Pancreas (tissue), 10 donors: ENCODE measurements around the gene KCNK2. TPM values are rescaled to one million over a fixed set of nuclear protein-coding genes. Genes with fewer than 3 reads are reported as not detected.

Source experiments
- ATAC-seq, 4 donors: fragments of 200-7000 bp; cut with Tn5 transposase; one replicate each; pipeline versions ENCODE4 v1.8.0 to v1.9.1; 2020; ENCODE audit warnings: mild to moderate bottlenecking in 4 of 4, moderate library complexity in 4 of 4
- DNase-seq, 6 donors: peaks; one replicate each; pipeline ENCODE4 v3.0.0-alpha.2; 2020
- FAIRE-seq: peaks from 2 replicates; lab custom pipeline; 2012; peaks lifted over from hg19 to GRCh38; lab: Jason Lieb, UNC
- H3K27ac ChIP-seq, 4 donors: fragments of 200-600 bp; sonication (generic); 1 replicate in 3 of 4; 2 replicates in 1 of 4; pipeline versions ENCODE4 v1.5.0 to v1.8.0; 2020
- H3K27me3 ChIP-seq, 4 donors: fragments of 200-600 bp; one replicate each; pipeline ENCODE4 v1.8.0; 2021
- H3K36me3 ChIP-seq, 3 donors: fragments of 200-600 bp; sonication (generic) in 1 of 3; one replicate each; pipeline versions ENCODE4 v1.5.0 to v1.8.0; 2020 to 2021
- H3K4me1 ChIP-seq, 3 donors: fragments of 200-600 bp; one replicate each; pipeline ENCODE4 v1.8.0; 2021
- H3K4me3 ChIP-seq, 4 donors: fragments of 200-600 bp; sonication (generic) in 2 of 4; one replicate each; pipeline versions ENCODE4 v1.5.0 to v1.8.0; 2020 to 2021
- H3K9me3 ChIP-seq, 4 donors: fragments of 200-600 bp; one replicate each; pipeline ENCODE4 v1.8.0; 2021
- WGBS, 2 donors: extraction: QIAGEN DNeasy Blood & Tissue Kit; methylation state at CpG; one replicate each; pipeline ENCODE4 v1.1.7; 2013; 5-methylcytosine and 5-hydroxymethylcytosine counted together
- intact Hi-C, 3 donors: fragments of 100-400 bp; cut with DNase I; formaldehyde crosslinking; loops; one replicate each; pipeline versions ENCODE4 v1.11.1 to v1.14.2; 2022
- polyA plus RNA-seq, 2 donors: library from polyadenylated mRNA; stranded (reverse); fragments of 200-250 nt; gene quantifications; one replicate each; pipeline ENCODE4 v1.2.3, GENCODE V29; 2013
- total RNA-seq, 6 donors: library from RNA; stranded (reverse); fragmentation: NEBNext Ultra II Directional in 4 of 6; extraction: Animal tissue kit (Norgen Biotek cat#: 25700) in 4 of 6; gene quantifications; one replicate each; pipeline versions ENCODE4 v1.2.1 to v1.2.4, GENCODE V29; 2021 to 2023
- TF ChIP-seq, protein P1 (sequence below), 4 donors: fragments of 200-600 bp; sonication (generic) in 3 of 4; IDR thresholded peaks; one replicate each; pipeline versions ENCODE4 v1.5.0 to v1.8.0; 2021; ENCODE audit warnings: antibody characterized with exemption in 4 of 4
- donor health status: healthy with polysubstance abuse.
- donor health status: DM: no; HTN: no; CAD: no; lungs with moderate emphysema.
- donor health status: DM: no; HTN: no; CAD: no.
- donor health status: control.
- donor health status: control.
- donor health status: Bipolar disorder and iron deficiency.
- donor health status: DM: yes; HTN: yes; CAD: no.
- donor health status: DM: no; HTN: no; CAD: no.
- donor health status: DM: no; HTN: no; CAD: no.
- donor health status: DM: yes; HTN: yes; CAD: no.

KCNK2 gene
- total and polyA plus RNA-seq, 8 donors: 0.12 to 2.4 (median 0.57) TPM

DNA sequence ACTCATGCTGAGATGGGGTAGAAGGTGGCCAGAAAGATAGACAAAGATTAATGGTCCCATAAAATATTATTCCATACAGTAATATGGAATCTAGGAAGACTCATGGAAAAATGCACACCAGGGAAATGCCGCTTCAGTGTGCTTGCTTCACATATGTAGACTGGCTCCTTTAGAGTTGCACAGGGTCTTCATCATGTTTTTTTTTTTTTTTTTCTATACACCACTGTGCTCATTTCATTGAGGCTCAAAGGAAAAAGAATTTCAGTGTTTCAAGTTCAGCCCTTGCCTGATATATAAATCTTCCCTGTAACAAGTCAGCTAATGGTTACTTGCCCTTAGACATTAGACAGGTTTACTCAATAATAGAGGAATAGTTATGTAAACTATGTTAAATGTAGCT is 33.2 kb downstream of the KCNK2 start:
- Histone ChIP-seq H3K36me3 (no peaks in the 10 kb centered on the region), H3K27ac (no peak overlapping the region), H3K4me1 (no peaks in the 10 kb centered on the region), H3K27me3 (no peaks in the 10 kb centered on the region), H3K4me3 (no peak overlapping the region), H3K9me3 (no peaks in the 10 kb centered on the region)
- intact Hi-C loops: no loop called here
- DNase-seq (no peak), FAIRE-seq (no peak), ATAC-seq (no peak)
- TF ChIP-seq, protein P1, sequence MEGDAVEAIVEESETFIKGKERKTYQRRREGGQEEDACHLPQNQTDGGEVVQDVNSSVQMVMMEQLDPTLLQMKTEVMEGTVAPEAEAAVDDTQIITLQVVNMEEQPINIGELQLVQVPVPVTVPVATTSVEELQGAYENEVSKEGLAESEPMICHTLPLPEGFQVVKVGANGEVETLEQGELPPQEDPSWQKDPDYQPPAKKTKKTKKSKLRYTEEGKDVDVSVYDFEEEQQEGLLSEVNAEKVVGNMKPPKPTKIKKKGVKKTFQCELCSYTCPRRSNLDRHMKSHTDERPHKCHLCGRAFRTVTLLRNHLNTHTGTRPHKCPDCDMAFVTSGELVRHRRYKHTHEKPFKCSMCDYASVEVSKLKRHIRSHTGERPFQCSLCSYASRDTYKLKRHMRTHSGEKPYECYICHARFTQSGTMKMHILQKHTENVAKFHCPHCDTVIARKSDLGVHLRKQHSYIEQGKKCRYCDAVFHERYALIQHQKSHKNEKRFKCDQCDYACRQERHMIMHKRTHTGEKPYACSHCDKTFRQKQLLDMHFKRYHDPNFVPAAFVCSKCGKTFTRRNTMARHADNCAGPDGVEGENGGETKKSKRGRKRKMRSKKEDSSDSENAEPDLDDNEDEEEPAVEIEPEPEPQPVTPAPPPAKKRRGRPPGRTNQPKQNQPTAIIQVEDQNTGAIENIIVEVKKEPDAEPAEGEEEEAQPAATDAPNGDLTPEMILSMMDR (IDR thresholded peaks at IDR 0.05): no peak
- WGBS, 2 donors: 96 to 100% methylated on average over 1 of the region's 1 CpG

DNA sequence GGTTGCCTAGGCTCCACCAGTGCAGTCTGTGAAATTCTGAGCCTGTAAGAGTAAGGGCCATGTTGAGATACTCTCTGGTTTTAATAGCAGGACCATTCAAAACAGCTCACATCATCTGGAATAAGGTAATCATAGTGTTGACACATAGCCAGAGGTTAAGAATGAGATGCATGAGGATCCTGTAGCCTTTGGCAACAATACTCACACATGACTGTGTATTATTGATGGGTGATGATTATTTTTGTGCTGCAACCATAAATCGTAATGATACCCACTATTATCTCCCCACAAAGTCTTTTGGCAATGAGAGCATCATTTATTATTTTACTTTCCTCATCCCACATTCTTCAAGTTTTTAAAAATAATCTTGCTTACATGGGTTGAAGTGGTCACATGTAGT is 35.5 kb downstream of the KCNK2 start:
- no peaks in the 10 kb centered on the region for H3K27me3 ChIP-seq
- WGBS, 2 donors: 36 to 42% methylated on average over 1 of the region's 1 CpG
- FAIRE-seq: no peak
- intact Hi-C loops: no loop called here
- no peaks in the 10 kb centered on the region for H3K4me1 ChIP-seq
- no peak overlapping the region for H3K4me3 ChIP-seq
- no peaks in the 10 kb centered on the region for H3K9me3 ChIP-seq
- no peaks in the 10 kb centered on the region for H3K36me3 ChIP-seq
- no peak for DNase-seq
- TF ChIP-seq, protein P1 (IDR thresholded peaks at IDR 0.05): no peak
- H3K27ac ChIP-seq: no peak overlapping the region
- no peak for ATAC-seq

DNA sequence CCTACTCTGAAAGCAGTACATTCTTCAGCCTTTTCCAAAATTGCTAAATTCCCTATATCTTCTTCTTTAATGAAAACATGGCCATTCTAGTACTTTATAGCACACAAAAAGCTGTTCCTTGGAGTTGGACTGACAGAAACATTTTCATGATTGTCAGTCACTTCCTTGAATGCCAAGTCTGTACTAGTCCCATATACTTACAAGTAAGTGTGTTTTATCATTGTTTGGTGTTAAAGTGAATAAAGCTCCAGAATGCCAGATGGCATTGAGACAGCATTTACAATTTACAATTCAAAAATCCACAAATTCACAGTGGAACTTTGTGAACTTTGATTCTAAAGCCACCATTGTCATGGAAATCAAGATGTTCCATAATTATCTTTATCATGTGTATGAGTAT is 36.5 kb downstream of the KCNK2 start:
- no peaks in the 10 kb centered on the region for H3K9me3 ChIP-seq
- TF ChIP-seq, protein P1 (IDR thresholded peaks at IDR 0.05): no peak
- H3K27me3 ChIP-seq: no peaks in the 10 kb centered on the region
- ATAC-seq (no peak), FAIRE-seq (no peak), DNase-seq (no peak)
- no peak overlapping the region for H3K4me3 ChIP-seq
- H3K36me3 ChIP-seq: no peaks in the 10 kb centered on the region
- no peak overlapping the region for H3K27ac ChIP-seq
- H3K4me1 ChIP-seq: no peaks in the 10 kb centered on the region
- intact Hi-C loops: no loop called here

DNA sequence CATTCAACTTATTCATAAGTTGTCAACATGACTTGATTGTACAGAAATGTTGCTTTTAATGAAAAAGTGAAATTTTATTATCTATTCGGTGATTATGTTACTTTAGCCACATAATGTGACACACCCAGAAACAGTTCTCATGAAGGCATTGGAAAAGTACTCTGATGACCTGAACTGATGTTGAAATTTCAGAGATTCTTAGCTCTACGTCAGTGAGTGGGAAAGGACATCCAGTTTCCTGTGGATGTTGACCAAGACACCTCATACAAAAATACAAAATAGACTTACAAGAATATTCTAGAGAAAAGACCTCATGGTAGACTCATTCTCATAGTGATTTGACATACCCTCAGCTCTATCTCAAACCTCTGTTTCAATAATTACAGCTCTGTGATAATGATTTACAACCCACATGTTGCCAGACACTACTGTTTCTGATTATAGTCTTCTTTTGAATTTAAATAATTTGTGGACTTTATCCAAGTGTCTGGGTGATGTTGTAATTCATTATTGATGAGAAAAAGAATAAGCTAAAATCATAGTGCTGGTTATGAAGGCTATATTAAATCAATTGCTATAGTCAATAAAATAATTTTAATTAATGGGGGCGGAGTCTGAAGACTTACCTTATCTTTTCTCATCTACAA is 37.3 kb downstream of the KCNK2 start:
- intact Hi-C loops: no loop called here
- TF ChIP-seq, protein P1 (IDR thresholded peaks at IDR 0.05): no peak
- Histone ChIP-seq H3K9me3 (no peaks in the 10 kb centered on the region), H3K4me3 (no peak overlapping the region), H3K36me3 (no peaks in the 10 kb centered on the region), H3K4me1 (no peaks in the 10 kb centered on the region), H3K27ac (no peak overlapping the region), H3K27me3 (no peaks in the 10 kb centered on the region)
- no peak for FAIRE-seq
- DNase-seq: no peak
- 42 to 45% methylated on average over 3 of the region's 3 CpGs for WGBS, 2 donors
- no peak for ATAC-seq

DNA sequence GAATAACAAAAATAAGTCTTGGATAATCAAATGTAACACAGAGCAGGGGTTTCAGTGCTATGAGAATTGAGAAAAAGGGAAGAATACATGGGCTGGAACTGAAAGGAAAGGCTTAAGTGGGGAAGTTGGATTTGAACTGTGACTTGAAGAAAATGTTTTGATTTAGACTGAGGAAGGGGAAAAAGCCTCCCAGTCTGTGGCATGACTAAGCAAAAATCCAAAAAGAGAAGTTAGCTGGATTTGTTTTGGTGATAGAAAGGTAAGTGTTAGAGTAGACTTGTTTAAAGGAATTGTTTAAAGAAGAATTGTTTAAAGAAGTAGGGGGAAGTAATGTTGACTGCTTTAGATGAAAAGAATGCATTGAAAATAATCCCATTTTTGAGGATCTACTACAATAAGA is 46.0 kb downstream of the KCNK2 start:
- H3K27ac ChIP-seq: no peak overlapping the region
- no peaks in the 10 kb centered on the region for H3K36me3 ChIP-seq
- ATAC-seq: no peak
- no peaks in the 10 kb centered on the region for H3K9me3 ChIP-seq
- H3K4me1 ChIP-seq: no peaks in the 10 kb centered on the region
- H3K4me3 ChIP-seq: no peak overlapping the region
- DNase-seq: no peak
- FAIRE-seq: no peak
- intact Hi-C loops: no loop called here
- TF ChIP-seq, protein P1 (IDR thresholded peaks at IDR 0.05): no peak
- no peaks in the 10 kb centered on the region for H3K27me3 ChIP-seq
